CD4-positive, alpha-beta T cell (primary cell): ENCODE data around the gene PCID2. TPM values are rescaled to one million over a fixed set of nuclear protein-coding genes. Genes with fewer than 3 reads are reported as not detected.

Experiments used
- ATAC-seq: fragments of 200-7000 bp; cut with Tn5 transposase; one replicate; pipeline ENCODE4 v1.10.0; 2022; ENCODE audit warnings: mild to moderate bottlenecking; ENCODE audit not compliant: poor library complexity
- CTCF ChIA-PET: fragments of 350-600 bp; sonication (Branson Sonifier 250); formaldehyde crosslinking; loops from one replicate; lab custom pipeline; 2021; ENCODE audit warnings: antibody characterized with exemption, inconsistent platforms; lab: Charles Lee
- POLR2A ChIA-PET: fragments of 350-600 bp; sonication (Branson Sonifier 250); formaldehyde crosslinking; loops from one replicate; lab custom pipeline; 2021; ENCODE audit warnings: antibody characterized with exemption, inconsistent platforms; lab: Charles Lee
- DNase-seq, 14 experiments: peaks; one replicate each; pipeline ENCODE4 v3.0.0-alpha.2; 2013 to 2020; ENCODE audit warnings: mixed read lengths in 2 of 14
- H3K27ac ChIP-seq, 2 donors: one replicate each; pipeline versions ENCODE4 v1.5.1 to v1.7.0; 2013; ENCODE audit warnings: low read length in 2 of 2, low read depth in 1 of 2, mild to moderate bottlenecking in 1 of 2
- H3K27me3 ChIP-seq, 2 experiments: 1 replicate in 1 of 2; 2 replicates in 1 of 2; pipeline versions ENCODE4 v1.6.1 to v1.7.0; 2013; ENCODE audit warnings: low read length in 2 of 2, control low read depth in 1 of 2, mild to moderate bottlenecking in 1 of 2, moderate library complexity in 1 of 2; ENCODE audit not compliant: insufficient read depth in 2 of 2, control insufficient read depth in 1 of 2
- H3K36me3 ChIP-seq: one replicate; pipeline ENCODE4 v1.6.1; 2013; ENCODE audit warnings: low read length, control low read depth; ENCODE audit not compliant: insufficient read depth
- H3K4me1 ChIP-seq: one replicate; pipeline ENCODE4 v1.6.1; 2013; ENCODE audit warnings: low read length, control low read depth; ENCODE audit not compliant: insufficient read depth
- H3K4me3 ChIP-seq: one replicate; pipeline ENCODE4 v1.5.1; 2013; ENCODE audit warnings: mild to moderate bottlenecking, low read length, moderate library complexity
- H3K9me3 ChIP-seq, 2 experiments: 1 replicate in 1 of 2; 2 replicates in 1 of 2; pipeline versions ENCODE4 v1.6.1 to v1.7.0; 2013; ENCODE audit warnings: low read length in 2 of 2, mild to moderate bottlenecking in 2 of 2, control low read depth in 1 of 2, moderate library complexity in 1 of 2; ENCODE audit not compliant: control insufficient read depth in 1 of 2, insufficient read depth in 1 of 2
- H3K27ac Mint-ChIP-seq: one replicate; pipeline ENCODE4 v1.8.0; 2020; ENCODE audit warnings: mixed read lengths
- H3K27me3 Mint-ChIP-seq: one replicate; pipeline ENCODE4 v1.8.0; 2021; ENCODE audit warnings: mixed read lengths
- H3K36me3 Mint-ChIP-seq: one replicate; pipeline ENCODE4 v1.8.0; 2021; ENCODE audit warnings: low read depth, mixed read lengths
- H3K4me1 Mint-ChIP-seq: one replicate; pipeline ENCODE4 v1.8.0; 2021; ENCODE audit warnings: low read depth, mixed read lengths
- H3K4me3 Mint-ChIP-seq: one replicate; pipeline ENCODE4 v1.8.0; 2020; ENCODE audit warnings: mild to moderate bottlenecking, mixed read lengths
- H3K9me3 Mint-ChIP-seq: one replicate; pipeline ENCODE4 v1.8.0; 2020; ENCODE audit warnings: mixed read lengths
- CTCF ChIP-seq: fragments of 200-600 bp; IDR thresholded peaks from one replicate; pipeline ENCODE4 v1.8.0; 2022; ENCODE audit warnings: antibody characterized with exemption, mild to moderate bottlenecking
- intact Hi-C, 2 experiments: fragments of 100-400 bp; cut with DNase I in 1 of 2; cut with micrococcal nuclease in 1 of 2; formaldehyde crosslinking; loops; one replicate each; pipeline versions ENCODE4 v1.15.1 to v1.9.0; 2023 to 2025; cut with DNase I, micrococcal nuclease
- total RNA-seq, 174 experiments: library from RNA in 2 of 174; stranded (reverse) in 2 of 174; gene quantifications; one replicate each; pipeline ENCODE4 v1.2.3 and lab custom pipeline; 2021 to 2026

PCID2 gene
- total RNA-seq, 2 experiments from 2014 or later, result 33.6 to 33.7 TPM

- Histone ChIP-seq H3K9me3 (no peaks in the 10 kb centered on the region), H3K27me3 (no peaks in the 10 kb centered on the region), H3K36me3 (peaks cover 84% of the 10 kb centered on the region), H3K4me3 (no peak overlapping the region), H3K27ac (no peak overlapping the region), H3K4me1 (no peaks in the 10 kb centered on the region)
- intact Hi-C loops, result no loop called here
- H3K4me3 Mint-ChIP-seq, result no peak overlapping the region
- CTCF ChIA-PET, result interaction anchor here (1.5 kb wide), 1 partner anchor 9 kb away, joined by 4 read pairs; no protein-coding TSS in a partner anchor
- no peak for ATAC-seq
- no peak for DNase-seq
- peaks cover 92% of the 10 kb centered on the region for H3K36me3 Mint-ChIP-seq
- H3K27ac Mint-ChIP-seq, result no peak overlapping the region
- H3K27me3 Mint-ChIP-seq, result no peaks in the 10 kb centered on the region
- H3K9me3 Mint-ChIP-seq, result no peaks in the 10 kb centered on the region
- no peak for TF ChIP-seq CTCF
- no peaks in the 10 kb centered on the region for H3K4me1 Mint-ChIP-seq
- POLR2A ChIA-PET, result interaction anchor here (2.0 kb wide), 1 partner anchor 20 kb away, joined by 6 read pairs; the partner anchor contains the start of gene CUL4A
These were observed 21.3 kb upstream of the PCID2 start for GRCh38 chr13:113229791-113230190.

GRCh38 chr13:113229161-113229560 lies 20.7 kb upstream of the PCID2 start:
- intact Hi-C loops, result no loop called here
- H3K27ac ChIP-seq, result no peak overlapping the region
- Mint-ChIP-seq H3K36me3 (peaks cover 92% of the 10 kb centered on the region), H3K27me3 (no peaks in the 10 kb centered on the region), H3K9me3 (no peaks in the 10 kb centered on the region), H3K4me1 (no peaks in the 10 kb centered on the region), H3K4me3 (no peak overlapping the region), H3K27ac (no peak overlapping the region)
- ATAC-seq (no peak), DNase-seq (no peak)
- no peaks in the 10 kb centered on the region for H3K9me3 ChIP-seq
- H3K27me3 ChIP-seq, result no peaks in the 10 kb centered on the region
- H3K4me1 ChIP-seq, result no peaks in the 10 kb centered on the region
- CTCF ChIA-PET, result no interaction called here
- H3K36me3 ChIP-seq, result peaks cover 82% of the 10 kb centered on the region
- no peak for TF ChIP-seq CTCF
- POLR2A ChIA-PET, result no interaction called here
- H3K4me3 ChIP-seq, result no peak overlapping the region

- Histone ChIP-seq H3K36me3 (peaks cover 81% of the 10 kb centered on the region), H3K9me3 (no peaks in the 10 kb centered on the region), H3K4me1 (no peaks in the 10 kb centered on the region), H3K27ac (no peak overlapping the region), H3K27me3 (no peaks in the 10 kb centered on the region), H3K4me3 (no peak overlapping the region)
- intact Hi-C loops, result no loop called here
- peaks cover 92% of the 10 kb centered on the region for H3K36me3 Mint-ChIP-seq
- peak overlapping the region; percentile 28 for H3K27ac Mint-ChIP-seq
- TF ChIP-seq CTCF, result no peak
- no peak for ATAC-seq
- no peaks in the 10 kb centered on the region for H3K4me1 Mint-ChIP-seq
- no peaks in the 10 kb centered on the region for H3K9me3 Mint-ChIP-seq
- POLR2A ChIA-PET, result interaction anchor here (0.7 kb wide), 1 partner anchor 17 kb away, joined by 3 read pairs; no protein-coding TSS in a partner anchor
- H3K27me3 Mint-ChIP-seq, result no peaks in the 10 kb centered on the region
- CTCF ChIA-PET, result no interaction called here
- DNase-seq, result no peak
- H3K4me3 Mint-ChIP-seq, result no peak overlapping the region
These were observed 18.5 kb upstream of the PCID2 start for GRCh38 chr13:113226873-113227450.
